Testis (tissue), 2 donors: Measurements from ENCODE around the gene DNAH12.

ENCODE experiments used
- POLR2A ChIP-seq: fragments of 450-650 bp; IDR thresholded peaks from one replicate; pipeline ENCODE4 v1.6.1; 2017; ENCODE audit warnings: antibody characterized with exemption, mild to moderate bottlenecking, moderate library complexity
- TF ChIP-seq, protein P1 (sequence below), 3 experiments: fragments of 450-650 bp in 2 of 3; fragments of 200-600 bp in 1 of 3; sonication (generic) in 1 of 3; IDR thresholded peaks; one replicate each; pipeline ENCODE4 v1.5.1; 2016 to 2019; ENCODE audit warnings: antibody characterized with exemption in 3 of 3, mild to moderate bottlenecking in 2 of 3, moderate library complexity in 1 of 3

DNA sequence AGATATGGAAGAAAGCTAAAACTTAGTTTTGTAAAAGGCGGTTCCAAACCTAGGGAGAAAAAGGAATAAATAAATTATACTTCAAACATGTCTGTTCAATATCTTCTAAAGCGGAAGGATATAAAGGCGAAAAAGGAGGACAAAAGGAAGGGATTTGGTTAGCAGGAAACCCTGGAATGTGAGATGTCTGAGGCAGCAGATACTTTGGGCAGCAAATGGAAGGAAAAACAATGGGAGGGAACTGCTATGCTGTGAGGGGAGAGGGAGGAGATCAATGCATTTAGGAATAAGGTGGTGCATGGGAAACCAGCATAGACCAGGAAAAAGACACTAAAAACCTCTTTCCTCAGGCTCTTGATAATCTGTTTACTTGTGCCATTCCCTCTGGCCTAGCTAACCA, 120.8 kb downstream of the DNAH12 start:
- TF ChIP-seq, protein P1, sequence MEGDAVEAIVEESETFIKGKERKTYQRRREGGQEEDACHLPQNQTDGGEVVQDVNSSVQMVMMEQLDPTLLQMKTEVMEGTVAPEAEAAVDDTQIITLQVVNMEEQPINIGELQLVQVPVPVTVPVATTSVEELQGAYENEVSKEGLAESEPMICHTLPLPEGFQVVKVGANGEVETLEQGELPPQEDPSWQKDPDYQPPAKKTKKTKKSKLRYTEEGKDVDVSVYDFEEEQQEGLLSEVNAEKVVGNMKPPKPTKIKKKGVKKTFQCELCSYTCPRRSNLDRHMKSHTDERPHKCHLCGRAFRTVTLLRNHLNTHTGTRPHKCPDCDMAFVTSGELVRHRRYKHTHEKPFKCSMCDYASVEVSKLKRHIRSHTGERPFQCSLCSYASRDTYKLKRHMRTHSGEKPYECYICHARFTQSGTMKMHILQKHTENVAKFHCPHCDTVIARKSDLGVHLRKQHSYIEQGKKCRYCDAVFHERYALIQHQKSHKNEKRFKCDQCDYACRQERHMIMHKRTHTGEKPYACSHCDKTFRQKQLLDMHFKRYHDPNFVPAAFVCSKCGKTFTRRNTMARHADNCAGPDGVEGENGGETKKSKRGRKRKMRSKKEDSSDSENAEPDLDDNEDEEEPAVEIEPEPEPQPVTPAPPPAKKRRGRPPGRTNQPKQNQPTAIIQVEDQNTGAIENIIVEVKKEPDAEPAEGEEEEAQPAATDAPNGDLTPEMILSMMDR (IDR thresholded peaks at IDR 0.05), result no peak
- TF ChIP-seq POLR2A, result no peak
